Spleen (tissue), 11 donors: ENCODE results near the gene GOSR1. TPM values are rescaled to one million over a fixed set of nuclear protein-coding genes. Genes with fewer than 3 reads are reported as not detected.
"Not testable (repeated sequence)": the region's sequence is repeated elsewhere in the genome, so short reads cannot be mapped to it uniquely, and the experiment has no call there.

Source experiments
- DNase-seq: peaks from one replicate; pipeline ENCODE4 v3.0.0-alpha.2; 2020
- H3K27ac ChIP-seq, 8 donors: fragments of 200-600 bp; sonication (generic) in 7 of 8; 1 replicate in 4 of 8; 2 replicates in 4 of 8; pipeline versions ENCODE4 v1.5.0 to v1.8.0; 2016 to 2021; ENCODE audit warnings: inconsistent platforms in 4 of 8, mild to moderate bottlenecking in 4 of 8, moderate library complexity in 1 of 8
- H3K27me3 ChIP-seq, 7 donors: fragments of 200-600 bp; sonication (generic) in 6 of 7; replicated peaks in 1 of 7; 1 replicate in 4 of 7; 2 replicates in 3 of 7; pipeline versions ENCODE4 v1.5.0 to v1.8.0; 2016 to 2021; ENCODE audit warnings: inconsistent platforms in 3 of 7, mild to moderate bottlenecking in 1 of 7
- H3K36me3 ChIP-seq, 6 donors: fragments of 200-600 bp; sonication (generic) in 5 of 6; 1 replicate in 4 of 6; 2 replicates in 2 of 6; pipeline versions ENCODE4 v1.5.0 to v1.8.0; 2016 to 2021; ENCODE audit warnings: inconsistent platforms in 2 of 6
- H3K4me1 ChIP-seq, 6 donors: fragments of 200-600 bp; sonication (generic) in 5 of 6; 1 replicate in 3 of 6; 2 replicates in 3 of 6; pipeline versions ENCODE4 v1.5.0 to v1.8.0; 2016 to 2021; ENCODE audit warnings: inconsistent platforms in 3 of 6
- H3K4me3 ChIP-seq, 8 donors: fragments of 200-600 bp; sonication (generic) in 7 of 8; 1 replicate in 4 of 8; 2 replicates in 4 of 8; pipeline versions ENCODE4 v1.5.0 to v1.8.0; 2016 to 2021; ENCODE audit warnings: inconsistent platforms in 4 of 8, mild to moderate bottlenecking in 4 of 8, moderate library complexity in 2 of 8
- H3K9me3 ChIP-seq, 8 donors: fragments of 200-600 bp; sonication (generic) in 7 of 8; 1 replicate in 4 of 8; 2 replicates in 4 of 8; pipeline versions ENCODE4 v1.5.0 to v1.8.0; 2016 to 2021; ENCODE audit warnings: inconsistent platforms in 4 of 8
- POLR2A ChIP-seq, 3 donors: fragments of 450-650 bp; IDR thresholded peaks; one replicate each; pipeline ENCODE4 v1.5.1; 2017; ENCODE audit warnings: antibody characterized with exemption in 3 of 3, mild to moderate bottlenecking in 1 of 3
- POLR2AphosphoS5 ChIP-seq, 3 donors: sonication (generic); formaldehyde crosslinking; IDR thresholded peaks; one replicate each; pipeline ENCODE4 v1.5.1; 2017; ENCODE audit warnings: antibody characterized with exemption in 3 of 3
- WGBS, 5 donors: extraction: QIAGEN DNeasy Blood & Tissue Kit in 3 of 5; methylation state at CpG; one replicate each; pipeline versions ENCODE4 v1.1.5 to v1.1.7; 2013 to 2018; 5-methylcytosine and 5-hydroxymethylcytosine counted together
- intact Hi-C: fragments of 100-400 bp; cut with DNase I; formaldehyde crosslinking; loops from one replicate; pipeline ENCODE4 v1.15.0; 2023; ENCODE audit warnings: low total_unique reads
- polyA plus RNA-seq, 3 donors: library from polyadenylated mRNA; stranded (reverse); fragments of 200-250 nt; gene quantifications; one replicate each; pipeline ENCODE4 v1.2.1, GENCODE V29; 2013
- total RNA-seq, 7 donors: library from RNA; depleted of rRNA in 3 of 7; stranded (reverse); fragments of >200 nt in 3 of 7; fragmentation: NEBNext Ultra II Directional in 4 of 7; extraction: Animal tissue kit (Norgen Biotek cat#: 25700) in 4 of 7; gene quantifications; one replicate each; pipeline versions ENCODE4 v1.1.0 to v1.2.1, GENCODE V29; 2016 to 2021
- TF ChIP-seq, protein P1 (sequence below), 11 experiments: fragments of 200-600 bp in 7 of 11; fragments of 450-650 bp in 4 of 11; sonication (generic) in 4 of 11; IDR thresholded peaks in 8 of 11; conservative IDR thresholded peaks in 3 of 11; 1 replicate in 7 of 11; 2 replicates in 4 of 11; pipeline versions ENCODE4 v1.4.0 to v1.8.0; 2016 to 2021; ENCODE audit warnings: antibody characterized with exemption in 11 of 11, inconsistent platforms in 4 of 11, mild to moderate bottlenecking in 1 of 11
- donor health status: healthy with polysubstance abuse.
- donor health status: DM: no; HTN: no; CAD: no; lungs with moderate emphysema.
- donor health status: DM: no; HTN: no; CAD: no.
- donor health status: Bipolar disorder and iron deficiency.
- donor health status: healthy.
- donor health status: DM: no; HTN: no; CAD: no.
- donor health status: DM: yes; HTN: yes; CAD: no.

Gene GOSR1
- total and polyA plus RNA-seq, 10 donors, result 10.8 to 56.6 (median 48.4) TPM

DNA sequence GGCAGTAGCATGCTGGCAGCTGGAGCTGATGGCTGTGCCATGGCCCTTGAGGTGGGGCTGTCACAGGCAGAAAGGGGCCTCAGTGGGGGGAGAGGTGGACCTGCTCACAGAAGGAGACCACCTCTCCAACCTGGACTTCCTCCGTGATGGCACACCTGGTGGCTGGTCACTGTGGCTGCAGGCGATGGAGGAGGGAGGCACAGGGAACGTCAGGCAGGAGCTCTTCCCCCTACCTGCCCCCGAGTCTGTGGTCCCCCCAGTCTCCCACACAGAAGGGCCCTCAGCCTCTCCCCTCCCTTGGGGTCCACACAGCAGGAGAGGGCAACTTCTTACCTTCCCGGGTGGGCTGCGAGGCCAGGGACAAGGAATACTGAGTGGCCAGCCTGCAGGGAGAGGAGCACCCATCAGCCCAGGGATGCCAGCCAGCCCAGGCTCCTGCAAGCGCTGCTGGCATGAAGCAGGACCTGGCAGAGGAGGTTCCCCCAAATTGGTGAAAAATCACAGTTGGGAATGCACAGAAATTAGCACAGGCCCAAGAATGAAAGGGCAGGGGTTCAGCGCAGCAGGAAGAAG, 96.5 kb downstream of the GOSR1 start:
- Histone ChIP-seq H3K27ac (no peak overlapping the region), H3K36me3 (no peaks in the 10 kb centered on the region), H3K4me1 (no peaks in the 10 kb centered on the region), H3K4me3 (no peak overlapping the region), H3K9me3 (no peaks in the 10 kb centered on the region), H3K27me3 (no peaks in the 10 kb centered on the region)
- DNase-seq, result no peak
- 72 to 87% (median 83%) methylated on average over 3 to 8 of the region's 8 CpGs for WGBS, 5 donors
- TF ChIP-seq, protein P1, sequence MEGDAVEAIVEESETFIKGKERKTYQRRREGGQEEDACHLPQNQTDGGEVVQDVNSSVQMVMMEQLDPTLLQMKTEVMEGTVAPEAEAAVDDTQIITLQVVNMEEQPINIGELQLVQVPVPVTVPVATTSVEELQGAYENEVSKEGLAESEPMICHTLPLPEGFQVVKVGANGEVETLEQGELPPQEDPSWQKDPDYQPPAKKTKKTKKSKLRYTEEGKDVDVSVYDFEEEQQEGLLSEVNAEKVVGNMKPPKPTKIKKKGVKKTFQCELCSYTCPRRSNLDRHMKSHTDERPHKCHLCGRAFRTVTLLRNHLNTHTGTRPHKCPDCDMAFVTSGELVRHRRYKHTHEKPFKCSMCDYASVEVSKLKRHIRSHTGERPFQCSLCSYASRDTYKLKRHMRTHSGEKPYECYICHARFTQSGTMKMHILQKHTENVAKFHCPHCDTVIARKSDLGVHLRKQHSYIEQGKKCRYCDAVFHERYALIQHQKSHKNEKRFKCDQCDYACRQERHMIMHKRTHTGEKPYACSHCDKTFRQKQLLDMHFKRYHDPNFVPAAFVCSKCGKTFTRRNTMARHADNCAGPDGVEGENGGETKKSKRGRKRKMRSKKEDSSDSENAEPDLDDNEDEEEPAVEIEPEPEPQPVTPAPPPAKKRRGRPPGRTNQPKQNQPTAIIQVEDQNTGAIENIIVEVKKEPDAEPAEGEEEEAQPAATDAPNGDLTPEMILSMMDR (IDR thresholded peaks at IDR 0.05 in 8 of 11, conservative IDR thresholded peaks at IDR 0.05 in 3 of 11), result no peak
- TF ChIP-seq POLR2A (IDR thresholded peaks at IDR 0.05), result no peak
- TF ChIP-seq POLR2AphosphoS5 (IDR thresholded peaks at IDR 0.05), result no peak
- intact Hi-C loops, result no loop called here

GRCh38 chr17:30574309-30574708, 97.1 kb downstream of the GOSR1 start:
- intact Hi-C loops, DNase-seq: not testable (repeated sequence)

GRCh38 chr17:30574806-30575205, 97.6 kb downstream of the GOSR1 start:
- H3K4me3 ChIP-seq, intact Hi-C loops, DNase-seq, H3K27me3 ChIP-seq, H3K4me1 ChIP-seq, H3K36me3 ChIP-seq, H3K27ac ChIP-seq, H3K9me3 ChIP-seq: not testable (repeated sequence)
- WGBS, 5 donors, result 89 to 97% (median 91%) methylated on average over 9 to 10 of the region's 10 CpGs

More at GRCh38 chr17:30574309-30574708, 97.1 kb downstream of the GOSR1 start:
- H3K9me3 ChIP-seq, H3K27ac ChIP-seq, H3K4me3 ChIP-seq, H3K36me3 ChIP-seq, H3K4me1 ChIP-seq, H3K27me3 ChIP-seq: not testable (repeated sequence)
- 78 to 83% (median 82%) methylated on average over 9 of the region's 9 CpGs for WGBS, 5 donors

DNA sequence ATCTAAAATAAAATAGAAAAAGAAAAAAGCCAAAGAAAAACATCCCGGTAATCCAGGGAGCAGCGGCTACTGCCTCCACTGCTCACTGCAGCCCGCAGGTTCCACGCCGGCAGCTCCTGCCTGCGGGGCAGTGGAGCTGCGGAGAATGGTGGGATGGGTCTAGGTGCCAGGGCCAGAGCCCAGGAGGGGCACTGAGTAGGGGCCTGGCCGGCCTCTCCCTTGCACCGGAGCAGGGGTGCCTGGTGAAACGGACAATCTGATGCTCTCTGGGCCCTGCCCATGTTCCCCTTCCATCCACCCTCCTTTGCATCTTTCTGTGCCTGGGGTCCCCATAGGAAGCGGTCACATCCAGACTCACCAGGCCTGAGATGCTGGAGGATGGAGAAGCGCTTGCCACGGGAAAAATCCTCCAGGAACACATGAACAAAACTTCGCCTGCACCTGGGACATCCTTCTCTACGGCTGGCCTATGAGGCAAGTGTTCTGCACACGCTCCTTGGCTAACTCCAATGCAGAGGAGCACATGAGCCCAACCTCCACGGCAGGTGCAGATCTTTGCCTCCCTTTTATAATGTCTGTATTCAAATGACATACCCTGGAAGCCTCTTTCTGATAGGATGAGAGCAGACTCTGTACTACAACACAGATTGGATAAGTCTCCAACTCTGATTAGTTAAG, 98.6 kb downstream of the GOSR1 start:
- H3K27ac ChIP-seq, intact Hi-C loops, H3K36me3 ChIP-seq, H3K4me3 ChIP-seq, H3K9me3 ChIP-seq, H3K27me3 ChIP-seq, DNase-seq, H3K4me1 ChIP-seq: not testable (repeated sequence)
- WGBS, 5 donors, result 90 to 95% (median 91%) methylated on average over 15 to 17 of the region's 17 CpGs

GRCh38 chr17:30576326-30576861, 99.2 kb downstream of the GOSR1 start:
- intact Hi-C loops, result no loop called here
- TF ChIP-seq POLR2A (IDR thresholded peaks at IDR 0.05) (no peak), POLR2AphosphoS5 (IDR thresholded peaks at IDR 0.05) (no peak)
- TF ChIP-seq, protein P1 (IDR thresholded peaks at IDR 0.05 in 8 of 11, conservative IDR thresholded peaks at IDR 0.05 in 3 of 11), result no peak
- no peak overlapping the region for H3K27ac ChIP-seq
- DNase-seq, result no peak
- WGBS, 5 donors, result 91 to 94% (median 93%) methylated on average over 20 to 29 of the region's 30 CpGs
- no peaks in the 10 kb centered on the region for H3K4me1 ChIP-seq
- no peak overlapping the region for H3K4me3 ChIP-seq
- H3K27me3 ChIP-seq, result no peaks in the 10 kb centered on the region
- no peaks in the 10 kb centered on the region for H3K9me3 ChIP-seq
- no peaks in the 10 kb centered on the region for H3K36me3 ChIP-seq

Other genes with a start within 250 kb of the GOSR1 start
- gene SLC6A4, start 241.7 kb upstream of the GOSR1 start, total RNA-seq, result under 1 TPM in 4 of 7 donors, not detected in 3; 0.15 to 0.34 (median 0.28) TPM
- gene SLC6A4, start 241.7 kb upstream of the GOSR1 start, polyA plus RNA-seq, result under 1 TPM; under 0.01 to 0.09 (median 0.02) TPM
- 10 to 100 TPM; 26.2 to 35.5 (median 30.5) TPM for gene BLMH, start 185.5 kb upstream of the GOSR1 start, total RNA-seq
- gene BLMH, start 185.5 kb upstream of the GOSR1 start, polyA plus RNA-seq, result 10 to 100 TPM; 15.6 to 18.2 (median 16.1) TPM
- not detected for gene TMIGD1, start 143.4 kb upstream of the GOSR1 start, total RNA-seq
- gene TMIGD1, start 143.4 kb upstream of the GOSR1 start, polyA plus RNA-seq, result not detected
- gene CPD, start 98.5 kb upstream of the GOSR1 start, total RNA-seq, result 10 to 100 TPM; 33.9 to 83.8 (median 42.0) TPM
- 1 to 10 TPM; 1.6 to 3.8 (median 3.0) TPM for gene CPD, start 98.5 kb upstream of the GOSR1 start, polyA plus RNA-seq